Measurements from ENCODE around the gene CPA1. TPM values are rescaled to one million over a fixed set of nuclear protein-coding genes. Genes with fewer than 3 reads are reported as not detected.

Gene CPA1
- total RNA-seq, 1 experiment from 2014 or later = not detected

DNA sequence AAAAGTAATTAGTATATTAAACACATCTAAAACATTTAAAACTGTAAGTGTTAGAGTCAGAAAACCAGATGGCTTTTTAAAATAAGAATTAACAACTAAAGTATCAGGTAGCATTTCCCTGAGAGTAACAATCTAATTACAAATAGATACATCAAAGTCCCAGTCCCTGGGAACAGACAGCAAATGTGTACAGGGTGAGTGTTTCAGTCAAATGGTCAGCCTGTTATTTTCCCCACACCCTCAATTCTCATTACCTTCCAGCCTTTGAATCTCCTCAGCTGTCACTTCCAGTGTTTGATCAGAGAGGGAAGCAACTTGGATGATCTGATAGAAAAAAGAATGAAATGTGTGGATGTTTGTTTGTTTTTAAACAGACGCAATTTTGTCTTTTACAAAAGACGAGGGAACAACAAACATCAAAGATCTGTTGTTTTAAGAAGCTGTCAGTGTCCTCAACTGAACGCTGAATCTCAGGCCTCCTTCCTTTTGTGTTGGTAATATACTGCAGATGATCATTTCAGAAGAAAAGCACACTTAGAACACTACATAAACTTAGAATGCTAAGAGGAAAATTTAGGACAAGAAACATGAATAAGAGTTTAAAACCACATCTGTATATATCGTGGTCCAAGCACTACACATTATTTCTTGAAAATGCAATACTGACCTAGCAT, 30.7 kb downstream of the CPA1 start:
- no peak overlapping the region for H2BK12ac ChIP-seq (ENCODE audit: insufficient read length, low read depth, low read length)
- no peak overlapping the region for H3K4me3 Mint-ChIP-seq
- H3K9me3 ChIP-seq (ENCODE audit: control insufficient read depth, low read depth, low read length) = no peaks in the 10 kb centered on the region
- H2BK5ac ChIP-seq (ENCODE audit: insufficient read length, low read length) = no peak overlapping the region
- no peaks in the 10 kb centered on the region for H3K27me3 Mint-ChIP-seq (ENCODE audit: low read depth)
- no peaks in the 10 kb centered on the region for H4K20me1 ChIP-seq (ENCODE audit: control insufficient read depth, insufficient read depth, insufficient read length)
- H3K9me3 Mint-ChIP-seq = no peaks in the 10 kb centered on the region
- peaks cover 0 to 3% (median 0%) of the 10 kb centered on the region in 3 experiments; a peak in 3 of 7 replicates for H3K36me3 Mint-ChIP-seq (ENCODE audit: insufficient read depth in 1 of 3, low read depth in 3 of 3)
- no peaks in the 10 kb centered on the region for H3K27me3 ChIP-seq (ENCODE audit: insufficient read depth, low read length)
- no peak overlapping the region for H4K5ac ChIP-seq (ENCODE audit: insufficient read length, low read depth, low read length)
- no peaks in the 10 kb centered on the region for H3K79me1 ChIP-seq (ENCODE audit: insufficient read depth, low read depth, low read length, poor library complexity, severe bottlenecking)
- H3K27ac Mint-ChIP-seq = no peak overlapping the region
- H2BK20ac ChIP-seq (ENCODE audit: low read depth, low read length, poor library complexity, severe bottlenecking) = no peak overlapping the region
- H3K4ac ChIP-seq (ENCODE audit: low read depth, low read length) = no peak overlapping the region
- TF ChIP-seq, protein P1, sequence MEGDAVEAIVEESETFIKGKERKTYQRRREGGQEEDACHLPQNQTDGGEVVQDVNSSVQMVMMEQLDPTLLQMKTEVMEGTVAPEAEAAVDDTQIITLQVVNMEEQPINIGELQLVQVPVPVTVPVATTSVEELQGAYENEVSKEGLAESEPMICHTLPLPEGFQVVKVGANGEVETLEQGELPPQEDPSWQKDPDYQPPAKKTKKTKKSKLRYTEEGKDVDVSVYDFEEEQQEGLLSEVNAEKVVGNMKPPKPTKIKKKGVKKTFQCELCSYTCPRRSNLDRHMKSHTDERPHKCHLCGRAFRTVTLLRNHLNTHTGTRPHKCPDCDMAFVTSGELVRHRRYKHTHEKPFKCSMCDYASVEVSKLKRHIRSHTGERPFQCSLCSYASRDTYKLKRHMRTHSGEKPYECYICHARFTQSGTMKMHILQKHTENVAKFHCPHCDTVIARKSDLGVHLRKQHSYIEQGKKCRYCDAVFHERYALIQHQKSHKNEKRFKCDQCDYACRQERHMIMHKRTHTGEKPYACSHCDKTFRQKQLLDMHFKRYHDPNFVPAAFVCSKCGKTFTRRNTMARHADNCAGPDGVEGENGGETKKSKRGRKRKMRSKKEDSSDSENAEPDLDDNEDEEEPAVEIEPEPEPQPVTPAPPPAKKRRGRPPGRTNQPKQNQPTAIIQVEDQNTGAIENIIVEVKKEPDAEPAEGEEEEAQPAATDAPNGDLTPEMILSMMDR (conservative IDR thresholded peaks at IDR 0.05) = no peak
- H2BK120ac ChIP-seq (ENCODE audit: low read depth, low read length, poor library complexity, severe bottlenecking) = no peak overlapping the region
- H3K4me1 ChIP-seq (ENCODE audit: insufficient read depth, low read length) = no peaks in the 10 kb centered on the region
- no peak overlapping the region for H2BK15ac ChIP-seq (ENCODE audit: low read depth, low read length)
- H4K8ac ChIP-seq (replicated peaks; ENCODE audit: insufficient read length, low read depth, low read length) = no peak overlapping the region
- H3T11ph ChIP-seq (ENCODE audit: low read length) = no peak overlapping the region
- no peak overlapping the region for H3K4me2 ChIP-seq (ENCODE audit: insufficient read depth, insufficient read length, low read length)
- H3K14ac ChIP-seq (ENCODE audit: insufficient read depth, low read length) = no peak overlapping the region
- no peak overlapping the region for H2AFZ ChIP-seq (ENCODE audit: low read length)
- WGBS (ENCODE audit: extremely low coverage, insufficient read length, low lambda C conversion rate) = 100% methylated on average over 1 of the region's 4 CpGs
- no peak overlapping the region for H3K18ac ChIP-seq (ENCODE audit: insufficient read length, low read depth, low read length)
- H3K27ac ChIP-seq (ENCODE audit: insufficient read length, low read depth, low read length) = no peak overlapping the region
- H3K79me2 ChIP-seq (ENCODE audit: insufficient read depth, low read length) = no peaks in the 10 kb centered on the region
- no peak overlapping the region for H3K56ac ChIP-seq (ENCODE audit: insufficient read length, low read depth, low read length)
- DNase-seq = no peak
- H3K23me2 ChIP-seq (ENCODE audit: insufficient read length, low read depth, low read length, poor library complexity, severe bottlenecking) = no peaks in the 10 kb centered on the region
- no peak overlapping the region for H3K23ac ChIP-seq (ENCODE audit: insufficient read length, low read depth, low read length)
- no peak overlapping the region for H2AK5ac ChIP-seq (ENCODE audit: insufficient read length, low read length)
- H3K4me1 Mint-ChIP-seq = no peaks in the 10 kb centered on the region
- no peak overlapping the region for H4K91ac ChIP-seq (ENCODE audit: insufficient read length, low read depth, low read length)
- no peak overlapping the region for H3K9ac ChIP-seq (ENCODE audit: extremely low read depth, insufficient read length, low read length)
